ENCODE data around the gene FAM107B.
"Not testable (repeated sequence)": the region's sequence is repeated elsewhere in the genome, so short reads cannot be mapped to it uniquely, and the experiment has no call there.

FAM107B gene

GRCh38 chr10:14688189-14688588 lies 86.5 kb downstream of the FAM107B start:
- not testable (repeated sequence) for DNase-seq

GRCh38 chr10:14687340-14687739 lies 87.4 kb downstream of the FAM107B start:
- no peak for DNase-seq

GRCh38 chr10:14686356-14686755 lies 88.3 kb downstream of the FAM107B start:
- no peak for DNase-seq

GRCh38 chr10:14684354-14684753 lies 90.3 kb downstream of the FAM107B start:
- DNase-seq = no peak

GRCh38 chr10:14683256-14683655 lies 91.4 kb downstream of the FAM107B start:
- no peak for DNase-seq

GRCh38 chr10:14681802-14682201 lies 92.9 kb downstream of the FAM107B start:
- no peak for DNase-seq

GRCh38 chr10:14681305-14681704 lies 93.4 kb downstream of the FAM107B start:
- no peak for DNase-seq

GRCh38 chr10:14678637-14679036 lies 96.1 kb downstream of the FAM107B start:
- no peak for DNase-seq

- DNase-seq = no peak
Observed at GRCh38 chr10:14676732-14677131, 98.0 kb downstream of the FAM107B start.

- no peak for DNase-seq
Observed at GRCh38 chr10:14674376-14675050, 100.2 kb downstream of the FAM107B start.

GRCh38 chr10:14673189-14673861 lies 101.4 kb downstream of the FAM107B start:
- no peak for DNase-seq

- DNase-seq = no peak
Observed at GRCh38 chr10:14671386-14671831, 103.3 kb downstream of the FAM107B start.

GRCh38 chr10:14670551-14671240 lies 104.0 kb downstream of the FAM107B start:
- no peak for DNase-seq

- no peak for DNase-seq
Observed at GRCh38 chr10:14669576-14669975, 105.1 kb downstream of the FAM107B start.

- DNase-seq = no peak
Observed at GRCh38 chr10:14667781-14668180, 106.9 kb downstream of the FAM107B start.

GRCh38 chr10:14667280-14667679 lies 107.4 kb downstream of the FAM107B start:
- DNase-seq = no peak

- no peak for DNase-seq
Observed at GRCh38 chr10:14665865-14666857, 108.5 kb downstream of the FAM107B start.

- DNase-seq = no peak
Observed at GRCh38 chr10:14665304-14665703, 109.4 kb downstream of the FAM107B start.

- no peak for DNase-seq
Observed at GRCh38 chr10:14664345-14664744, 110.4 kb downstream of the FAM107B start.

GRCh38 chr10:14661818-14662217 lies 112.9 kb downstream of the FAM107B start:
- DNase-seq = no peak

- DNase-seq = no peak
Observed at GRCh38 chr10:14660831-14661230, 113.9 kb downstream of the FAM107B start.

- no peak for DNase-seq
Observed at GRCh38 chr10:14659626-14660196, 115.0 kb downstream of the FAM107B start.

All from NCI-H524 treated with DMSO at 0.1 percent for 48 hours (cell line).